SK-N-SH treated with all-trans-retinoic acid at 6 μM for 48 hours (cell line): ENCODE results near the gene LBH.

Experiments
- ATAC-seq: fragments of 200-7000 bp; cut with Tn5 transposase; 3 replicates; pipeline ENCODE4 v1.9.1; 2020; ENCODE audit warnings: mild to moderate bottlenecking, moderate library complexity
- ARNTL ChIP-seq: fragments of 450-650 bp; formaldehyde crosslinking; IDR thresholded peaks from 2 replicates; pipeline ENCODE4 v1.5.0; 2020; ENCODE audit warnings: low read depth, mild to moderate bottlenecking, moderate library complexity, borderline replicate concordance
- BACH2 ChIP-seq: fragments of 250-450 bp; sonication (Bioruptor Pico); IDR thresholded peaks from 2 replicates; pipeline ENCODE4 v1.9.0; 2021; ENCODE audit warnings: mild to moderate bottlenecking, borderline replicate concordance
- CREB5 ChIP-seq: fragments of 250-450 bp; sonication (Bioruptor Pico); IDR thresholded peaks from 2 replicates; pipeline ENCODE4 v1.5.1; 2020; ENCODE audit warnings: low read depth, mild to moderate bottlenecking, moderate library complexity
- CSDC2 ChIP-seq: fragments of 250-450 bp; sonication (Bioruptor Pico); IDR thresholded peaks from 2 replicates; pipeline ENCODE4 v1.5.0; 2020; ENCODE audit warnings: mild to moderate bottlenecking, moderate library complexity
- CSRNP3 ChIP-seq: fragments of 250-450 bp; sonication (Bioruptor Pico); IDR thresholded peaks from 2 replicates; pipeline ENCODE4 v1.5.1; 2021; ENCODE audit warnings: mild to moderate bottlenecking, moderate library complexity
- ESRRG ChIP-seq: fragments of 250-450 bp; sonication (Bioruptor Pico); IDR thresholded peaks from 2 replicates; pipeline ENCODE4 v1.6.1; 2021; ENCODE audit warnings: mild to moderate bottlenecking
- GLIS3 ChIP-seq: fragments of 250-450 bp; sonication (Bioruptor Pico); IDR thresholded peaks from 2 replicates; pipeline ENCODE4 v1.5.0; 2020; ENCODE audit warnings: mild to moderate bottlenecking, moderate library complexity
- ISL1 ChIP-seq: fragments of 250-450 bp; sonication (Bioruptor Pico); IDR thresholded peaks from 2 replicates; pipeline ENCODE4 v2.1.2; 2022; ENCODE audit warnings: mild to moderate bottlenecking, moderate library complexity
- OSR1 ChIP-seq: fragments of 250-450 bp; sonication (Bioruptor Pico); IDR thresholded peaks from 2 replicates; pipeline ENCODE4 v1.8.0; 2022; ENCODE audit warnings: moderate library complexity, mild to moderate bottlenecking, inconsistent platforms
- PATZ1 ChIP-seq: fragments of 250-450 bp; sonication (Bioruptor Pico); IDR thresholded peaks from 2 replicates; pipeline ENCODE4 v1.8.0; 2020; ENCODE audit warnings: mild to moderate bottlenecking, moderate library complexity, borderline replicate concordance
- PPARA ChIP-seq: fragments of 250-450 bp; sonication (Bioruptor Pico); IDR thresholded peaks from 2 replicates; pipeline ENCODE4 v1.5.0; 2020; ENCODE audit warnings: mild to moderate bottlenecking, borderline replicate concordance
- RARB ChIP-seq: fragments of 250-450 bp; sonication (Bioruptor Pico); IDR thresholded peaks from 2 replicates; pipeline ENCODE4 v1.8.0; 2021; ENCODE audit warnings: mild to moderate bottlenecking, moderate library complexity
- SNAI2 ChIP-seq: fragments of 250-450 bp; sonication (Bioruptor Pico); IDR thresholded peaks from 2 replicates; pipeline ENCODE4 v1.5.0; 2020; ENCODE audit warnings: mild to moderate bottlenecking, moderate library complexity
- TCF4 ChIP-seq: fragments of 250-450 bp; sonication (Bioruptor Pico); IDR thresholded peaks from 2 replicates; pipeline ENCODE4 v1.8.0; 2021; ENCODE audit warnings: mild to moderate bottlenecking, moderate library complexity, borderline replicate concordance
- TOX ChIP-seq: fragments of 250-450 bp; sonication (Bioruptor Pico); IDR thresholded peaks from 2 replicates; pipeline ENCODE4 v1.8.0; 2021; ENCODE audit warnings: mild to moderate bottlenecking, moderate library complexity, borderline replicate concordance
- TSHZ2 ChIP-seq: fragments of 250-450 bp; sonication (Bioruptor Pico); IDR thresholded peaks from 2 replicates; pipeline ENCODE4 v1.5.0; 2020; ENCODE audit warnings: mild to moderate bottlenecking, moderate library complexity
- ZC3H10 ChIP-seq: fragments of 250-450 bp; sonication (Bioruptor Pico); IDR thresholded peaks from 2 replicates; pipeline ENCODE4 v1.5.1; 2021; ENCODE audit warnings: mild to moderate bottlenecking, moderate library complexity
- ZFP3 ChIP-seq: fragments of 250-450 bp; sonication (Bioruptor Pico); IDR thresholded peaks from 2 replicates; pipeline ENCODE4 v1.5.0; 2020; ENCODE audit warnings: mild to moderate bottlenecking, moderate library complexity
- ZFP30 ChIP-seq: fragments of 450-650 bp; formaldehyde crosslinking; IDR thresholded peaks from 2 replicates; pipeline ENCODE4 v1.5.0; 2022; ENCODE audit warnings: mild to moderate bottlenecking, moderate library complexity
- ZNF565 ChIP-seq: fragments of 450-650 bp; formaldehyde crosslinking; conservative IDR thresholded peaks from 2 replicates; pipeline ENCODE4 v1.5.0; 2020; ENCODE audit warnings: low read depth, mild to moderate bottlenecking, moderate library complexity
- ZNF70 ChIP-seq: fragments of 450-650 bp; formaldehyde crosslinking; IDR thresholded peaks from 2 replicates; pipeline ENCODE4 v1.5.0; 2020; ENCODE audit warnings: mild to moderate bottlenecking, moderate library complexity
- ZNF8 ChIP-seq: fragments of 450-650 bp; formaldehyde crosslinking; IDR thresholded peaks from 2 replicates; pipeline ENCODE4 v1.5.0; 2020; ENCODE audit warnings: mild to moderate bottlenecking, moderate library complexity

Gene LBH

GRCh38 chr2:30201990-30202389, 29.3 kb upstream of the LBH start:
- no peak for TF ChIP-seq ZNF565 (CRISPR knock-in tag)
- TF ChIP-seq OSR1 (CRISPR knock-in tag) = no peak
- no peak for TF ChIP-seq TOX (CRISPR knock-in tag)
- TF ChIP-seq ZFP3 = no peak
- ATAC-seq = no peak

GRCh38 chr2:30203156-30203555, 28.2 kb upstream of the LBH start:
- TF ChIP-seq GLIS3 (CRISPR knock-in tag) (no peak), TCF4 (no peak), CREB5 (CRISPR knock-in tag) (no peak), RARB (no peak), TSHZ2 (no peak), PATZ1 (CRISPR knock-in tag) (no peak), PPARA (CRISPR knock-in tag) (no peak), ZC3H10 (CRISPR knock-in tag) (no peak), ZFP30 (CRISPR knock-in tag) (no peak), BACH2 (CRISPR knock-in tag) (no peak), CSRNP3 (CRISPR knock-in tag) (no peak), ZNF565 (CRISPR knock-in tag) (no peak), ZFP3 (no peak), CSDC2 (CRISPR knock-in tag) (no peak), OSR1 (CRISPR knock-in tag) (no peak), ISL1 (no peak), TOX (CRISPR knock-in tag) (no peak), ZNF70 (CRISPR knock-in tag) (no peak), ARNTL (CRISPR knock-in tag) (no peak), SNAI2 (no peak)
- ATAC-seq = no peak

GRCh38 chr2:30204281-30204680, 27.1 kb upstream of the LBH start:
- TF ChIP-seq CREB5 (CRISPR knock-in tag) (no peak), ZC3H10 (CRISPR knock-in tag) (no peak), SNAI2 (no peak), TOX (CRISPR knock-in tag) (no peak), ZNF70 (CRISPR knock-in tag) (no peak), PPARA (CRISPR knock-in tag) (no peak), ZFP30 (CRISPR knock-in tag) (no peak), ZNF8 (CRISPR knock-in tag) (no peak), ARNTL (CRISPR knock-in tag) (no peak), BACH2 (CRISPR knock-in tag) (no peak), RARB (no peak), OSR1 (CRISPR knock-in tag) (no peak), ZNF565 (CRISPR knock-in tag) (no peak), ISL1 (no peak), CSRNP3 (CRISPR knock-in tag) (no peak), CSDC2 (CRISPR knock-in tag) (no peak), TCF4 (no peak), ESRRG (CRISPR knock-in tag) (no peak)
- ATAC-seq = no peak
